Stimulated activated memory B cell treated with anti-CD40 and anti-IgM and Interleukin-4, amounts not matched to agents 10 μg/mL and 1 μg/mL and 100 μg/mL, for 72 hours (primary cell): ENCODE measurements around the gene ACBD3.
"Not testable (repeated sequence)": the region's sequence is repeated elsewhere in the genome, so short reads cannot be mapped to it uniquely, and the experiment has no call there.

Source experiments
- ATAC-seq: fragments of 150-1000 bp; cut with Tn5 transposase; 2 replicates; pipeline ENCODE4 v1.10.0; 2021
- H3K27ac Mint-ChIP-seq: one replicate; pipeline ENCODE4 v1.8.0; 2022; ENCODE audit warnings: mild to moderate bottlenecking, mixed read lengths
- H3K27me3 Mint-ChIP-seq: one replicate; pipeline ENCODE4 v1.8.0; 2022; ENCODE audit warnings: mixed read lengths
- H3K36me3 Mint-ChIP-seq: one replicate; pipeline ENCODE4 v1.8.0; 2022; ENCODE audit warnings: mixed read lengths
- H3K4me1 Mint-ChIP-seq: one replicate; pipeline ENCODE4 v1.8.0; 2022; ENCODE audit warnings: mixed read lengths
- H3K4me3 Mint-ChIP-seq: one replicate; pipeline ENCODE4 v1.8.0; 2022; ENCODE audit warnings: mild to moderate bottlenecking, moderate library complexity, mixed read lengths
- H3K9me3 Mint-ChIP-seq: one replicate; pipeline ENCODE4 v1.8.0; 2022; ENCODE audit warnings: mixed read lengths

ACBD3 gene

GRCh38 chr1:226209307-226210059 lies 22.9 kb upstream of the ACBD3 start:
- no peaks in the 10 kb centered on the region for H3K9me3 Mint-ChIP-seq
- H3K4me3 Mint-ChIP-seq = no peak overlapping the region
- H3K36me3 Mint-ChIP-seq = no peaks in the 10 kb centered on the region
- no peaks in the 10 kb centered on the region for H3K4me1 Mint-ChIP-seq
- peak; percentile 27 for ATAC-seq
- no peaks in the 10 kb centered on the region for H3K27me3 Mint-ChIP-seq
- no peak overlapping the region for H3K27ac Mint-ChIP-seq

DNA sequence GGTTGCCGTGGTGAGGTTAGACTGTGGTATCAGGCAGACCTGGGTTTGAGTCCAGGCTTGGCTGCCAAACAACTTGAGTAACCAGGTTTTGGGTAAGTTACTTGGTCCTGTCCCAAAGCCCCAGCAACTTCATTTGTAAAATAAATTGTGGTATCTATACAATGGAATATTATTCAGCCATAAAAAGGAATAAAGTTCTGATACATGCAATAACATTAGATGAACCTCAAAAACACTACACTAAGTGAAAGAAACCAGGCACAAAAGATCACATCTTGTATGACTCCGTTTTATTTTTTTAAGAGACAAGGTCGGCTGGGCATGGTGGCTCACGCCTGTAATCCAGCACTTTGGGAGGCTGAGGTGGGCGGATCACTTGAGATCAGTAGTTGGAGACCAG lies 20.5 kb upstream of the ACBD3 start:
- Mint-ChIP-seq H3K4me1 (no peaks in the 10 kb centered on the region), H3K27ac (no peak overlapping the region), H3K36me3 (no peaks in the 10 kb centered on the region), H3K4me3 (no peak overlapping the region), H3K27me3 (no peaks in the 10 kb centered on the region), H3K9me3 (no peaks in the 10 kb centered on the region)
- no peak for ATAC-seq

GRCh38 chr1:226204198-226204597 lies 17.7 kb upstream of the ACBD3 start:
- no peaks in the 10 kb centered on the region for H3K36me3 Mint-ChIP-seq
- H3K4me1 Mint-ChIP-seq = peaks cover 13% of the 10 kb centered on the region
- H3K4me3 Mint-ChIP-seq = no peak overlapping the region
- no peaks in the 10 kb centered on the region for H3K9me3 Mint-ChIP-seq
- ATAC-seq = no peak
- no peaks in the 10 kb centered on the region for H3K27me3 Mint-ChIP-seq
- no peak overlapping the region for H3K27ac Mint-ChIP-seq

- Mint-ChIP-seq H3K27me3 (no peaks in the 10 kb centered on the region), H3K27ac (no peak overlapping the region), H3K36me3 (no peaks in the 10 kb centered on the region), H3K9me3 (no peaks in the 10 kb centered on the region), H3K4me3 (no peak overlapping the region), H3K4me1 (peaks cover 13% of the 10 kb centered on the region)
- no peak for ATAC-seq
These were observed 17.1 kb upstream of the ACBD3 start for GRCh38 chr1:226203655-226204054.

DNA sequence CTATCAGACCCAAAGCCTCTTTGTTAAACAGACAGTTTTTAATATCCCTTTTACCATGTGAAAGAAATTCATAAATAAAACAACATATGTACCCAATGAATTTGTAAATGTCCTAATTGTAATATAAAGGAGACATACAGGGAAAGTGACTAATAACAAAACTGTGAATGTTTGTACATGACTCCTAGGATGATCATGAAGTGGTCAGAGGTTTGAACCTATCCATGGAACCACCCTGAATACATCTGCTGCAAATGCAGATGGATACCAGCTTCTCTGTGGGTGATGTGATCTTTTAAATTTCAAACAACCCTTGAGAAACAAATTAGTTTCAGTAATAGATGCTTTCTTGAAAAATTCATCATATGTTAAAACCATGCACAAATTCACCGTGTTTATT lies 16.7 kb upstream of the ACBD3 start:
- Mint-ChIP-seq H3K27ac (no peak overlapping the region), H3K9me3 (no peaks in the 10 kb centered on the region), H3K4me1 (peaks cover 13% of the 10 kb centered on the region), H3K36me3 (no peaks in the 10 kb centered on the region), H3K4me3 (no peak overlapping the region), H3K27me3 (no peaks in the 10 kb centered on the region)
- ATAC-seq = no peak

- peaks cover 13% of the 10 kb centered on the region for H3K4me1 Mint-ChIP-seq
- not testable (repeated sequence) for H3K9me3 Mint-ChIP-seq, H3K36me3 Mint-ChIP-seq, ATAC-seq, H3K4me3 Mint-ChIP-seq, H3K27ac Mint-ChIP-seq, H3K27me3 Mint-ChIP-seq
These were observed 16.1 kb upstream of the ACBD3 start for GRCh38 chr1:226202666-226203065.

DNA sequence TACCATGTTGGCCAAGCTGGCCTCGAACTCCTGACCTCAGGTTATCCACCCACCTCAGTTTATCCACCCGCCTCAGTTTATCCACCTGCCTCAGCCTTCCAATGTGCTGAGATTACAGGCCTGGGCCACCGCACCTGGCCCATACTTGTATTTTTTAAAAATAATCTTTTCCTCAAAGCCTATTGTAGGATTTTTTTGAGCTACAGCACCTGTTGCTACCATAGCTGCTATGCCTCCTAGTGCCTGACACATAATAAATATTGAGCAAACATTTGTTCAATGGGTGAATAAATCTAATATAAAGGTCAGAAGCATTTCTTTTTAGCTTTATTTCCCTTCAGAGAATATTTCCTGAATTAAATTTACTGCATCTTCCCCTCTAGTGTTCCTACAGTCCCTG lies 15.7 kb upstream of the ACBD3 start:
- Mint-ChIP-seq H3K36me3 (no peaks in the 10 kb centered on the region), H3K27me3 (no peaks in the 10 kb centered on the region), H3K27ac (no peak overlapping the region), H3K4me1 (peaks cover 15% of the 10 kb centered on the region), H3K9me3 (no peaks in the 10 kb centered on the region), H3K4me3 (no peak overlapping the region)
- ATAC-seq = no peak

DNA sequence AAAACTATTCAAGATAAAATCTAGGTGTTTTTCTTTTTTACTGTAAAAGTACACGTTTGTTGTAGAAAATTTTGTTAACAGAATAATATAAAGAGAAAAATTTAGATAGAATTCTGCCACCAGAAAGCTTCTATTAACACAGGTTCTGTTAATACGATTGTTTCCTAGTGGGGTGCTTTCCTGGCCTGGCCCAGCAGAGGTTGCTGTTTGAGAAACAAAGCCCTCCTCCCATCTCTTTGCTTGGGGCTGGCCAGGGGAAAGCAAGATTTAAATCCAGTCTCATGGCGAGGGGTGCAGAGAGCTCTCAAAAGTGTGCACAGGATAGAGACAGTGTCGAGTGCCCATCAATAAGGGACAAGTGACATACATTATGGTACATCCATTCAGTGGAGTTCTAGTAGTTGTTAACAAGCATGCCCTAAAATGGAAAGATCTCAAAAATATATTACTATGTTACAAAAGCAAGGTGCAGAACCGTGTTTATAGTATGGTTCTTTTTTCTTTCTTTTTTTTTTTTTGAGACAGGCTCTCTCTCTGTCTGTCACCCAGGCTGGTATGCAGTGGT lies 14.6 kb upstream of the ACBD3 start:
- Mint-ChIP-seq H3K36me3 (no peaks in the 10 kb centered on the region), H3K27ac (no peak overlapping the region), H3K4me3 (no peak overlapping the region), H3K27me3 (no peaks in the 10 kb centered on the region), H3K9me3 (no peaks in the 10 kb centered on the region), H3K4me1 (peaks cover 20% of the 10 kb centered on the region)
- no peak for ATAC-seq

DNA sequence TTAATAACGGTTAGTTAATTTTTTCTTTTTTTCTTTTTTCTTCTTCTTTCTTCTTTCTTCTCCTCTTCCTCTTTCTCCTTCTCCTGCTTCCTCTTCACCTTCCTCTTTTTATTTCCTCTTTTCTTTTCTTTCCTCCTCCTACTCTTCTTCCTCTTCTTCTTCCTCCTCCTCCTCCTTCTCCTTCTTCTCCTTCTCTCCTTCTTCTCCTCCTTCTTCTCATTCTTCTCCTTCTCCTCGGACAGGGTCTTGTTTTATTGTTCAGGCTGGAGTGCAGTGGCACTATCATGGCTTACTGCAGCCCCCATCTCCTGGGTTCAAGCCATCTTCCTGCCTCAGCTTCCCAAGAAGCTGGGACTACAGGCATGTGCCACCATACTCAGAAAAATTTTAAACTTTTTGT lies 13.4 kb upstream of the ACBD3 start:
- Mint-ChIP-seq H3K27me3 (no peaks in the 10 kb centered on the region), H3K27ac (peak overlapping the region; percentile 7), H3K9me3 (no peaks in the 10 kb centered on the region), H3K4me3 (no peak overlapping the region), H3K36me3 (no peaks in the 10 kb centered on the region), H3K4me1 (peaks cover 20% of the 10 kb centered on the region)
- no peak for ATAC-seq

DNA sequence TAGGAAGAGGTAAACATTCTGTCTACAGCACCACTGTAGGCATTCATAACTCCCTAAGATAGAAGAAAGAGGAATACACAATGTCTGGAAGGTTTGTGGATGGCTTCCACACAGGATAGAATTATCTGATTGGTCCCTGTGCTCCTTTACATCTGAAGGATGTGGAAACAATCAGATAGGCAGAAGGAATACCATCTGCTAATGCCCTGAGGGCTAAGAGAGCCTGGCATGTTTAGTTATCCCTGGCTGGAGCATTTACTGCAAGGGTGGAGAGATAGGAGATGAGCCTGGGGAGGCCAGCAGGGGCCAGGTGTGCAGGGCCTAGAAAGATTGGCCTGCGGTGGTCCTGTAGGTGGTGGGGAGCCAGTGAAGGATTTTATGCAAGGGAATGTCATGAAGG lies 8.6 kb upstream of the ACBD3 start:
- H3K27me3 Mint-ChIP-seq = no peaks in the 10 kb centered on the region
- H3K27ac Mint-ChIP-seq = no peak overlapping the region
- peaks cover 14% of the 10 kb centered on the region for H3K4me1 Mint-ChIP-seq
- H3K9me3 Mint-ChIP-seq = no peaks in the 10 kb centered on the region
- H3K4me3 Mint-ChIP-seq = no peak overlapping the region
- ATAC-seq = no peak
- no peaks in the 10 kb centered on the region for H3K36me3 Mint-ChIP-seq

DNA sequence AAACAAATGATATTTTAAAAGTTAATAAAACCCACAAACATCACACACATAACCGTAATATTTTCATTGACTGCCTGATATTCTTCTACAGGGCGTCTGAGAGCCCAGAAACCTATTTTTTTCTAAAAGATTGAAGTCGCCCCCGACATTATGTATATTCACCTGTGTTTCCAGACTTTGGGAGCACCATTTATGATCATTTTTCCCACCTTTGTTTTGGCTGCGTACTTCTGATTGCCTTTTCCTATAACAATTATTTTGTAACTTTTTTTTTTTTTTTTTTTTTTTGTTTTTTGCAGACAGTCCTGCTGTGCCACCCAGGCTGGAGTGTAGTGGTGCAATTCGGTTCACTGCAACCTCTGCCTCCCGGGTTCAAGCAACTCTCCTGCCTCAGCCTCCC lies 839 bp upstream of the ACBD3 start:
- H3K9me3 Mint-ChIP-seq = no peaks in the 10 kb centered on the region
- H3K27ac Mint-ChIP-seq = peak overlapping the region; percentile 96

GRCh38 chr1:226187019-226187322 lies 430 bp upstream of the ACBD3 start:
- Mint-ChIP-seq H3K4me1 (peaks cover 36% of the 10 kb centered on the region), H3K9me3 (no peaks in the 10 kb centered on the region), H3K27me3 (no peaks in the 10 kb centered on the region), H3K27ac (peak overlapping the region; percentile 96), H3K4me3 (peak overlapping the region; percentile 96), H3K36me3 (no peaks in the 10 kb centered on the region)
- no peak for ATAC-seq

More for the DNA sequence above, 839 bp upstream of the ACBD3 start:
- peak overlapping the region; percentile 96 for H3K4me3 Mint-ChIP-seq
- no peaks in the 10 kb centered on the region for H3K27me3 Mint-ChIP-seq
- H3K36me3 Mint-ChIP-seq = no peaks in the 10 kb centered on the region
- no peak for ATAC-seq
- H3K4me1 Mint-ChIP-seq = peaks cover 32% of the 10 kb centered on the region

- H3K9me3 Mint-ChIP-seq = no peaks in the 10 kb centered on the region
- H3K4me1 Mint-ChIP-seq = peaks cover 45% of the 10 kb centered on the region
- no peak for ATAC-seq
- H3K4me3 Mint-ChIP-seq = peak overlapping the region; percentile 96
- no peaks in the 10 kb centered on the region for H3K27me3 Mint-ChIP-seq
- H3K36me3 Mint-ChIP-seq = peaks cover under 1% of the 10 kb centered on the region
- H3K27ac Mint-ChIP-seq = peak overlapping the region; percentile 96
These were observed 1.2 kb downstream of the ACBD3 start for GRCh38 chr1:226185141-226186036.

GRCh38 chr1:226181996-226182714 lies 4.4 kb downstream of the ACBD3 start:
- Mint-ChIP-seq H3K9me3 (no peaks in the 10 kb centered on the region), H3K27me3 (no peaks in the 10 kb centered on the region), H3K36me3 (peaks cover 22% of the 10 kb centered on the region), H3K27ac (peak overlapping the region; percentile 68), H3K4me3 (peak overlapping the region; percentile 70), H3K4me1 (peaks cover 63% of the 10 kb centered on the region)
- no peak for ATAC-seq

GRCh38 chr1:226176870-226177269 lies 9.7 kb downstream of the ACBD3 start:
- no peaks in the 10 kb centered on the region for H3K9me3 Mint-ChIP-seq
- H3K36me3 Mint-ChIP-seq = peaks cover 34% of the 10 kb centered on the region
- no peaks in the 10 kb centered on the region for H3K27me3 Mint-ChIP-seq
- no peak overlapping the region for H3K4me3 Mint-ChIP-seq
- no peak for ATAC-seq
- H3K27ac Mint-ChIP-seq = no peak overlapping the region
- peaks cover 45% of the 10 kb centered on the region for H3K4me1 Mint-ChIP-seq
